Suppressor macrophage (primary cell): Measurements from ENCODE around the gene CHKB.

Source experiments
- DNase-seq, 4 experiments: peaks; one replicate each; pipeline ENCODE4 v3.0.0-alpha.2; 2020 to 2022

CHKB gene

GRCh38 chr22:50572965-50573364 is 9.7 kb downstream of the CHKB start:
- no peak for DNase-seq

GRCh38 chr22:50571264-50572175 is 11.1 kb downstream of the CHKB start:
- DNase-seq = no peak

- no peak for DNase-seq
Measured at GRCh38 chr22:50570861-50571260, 11.8 kb downstream of the CHKB start.

GRCh38 chr22:50569896-50570535 is 12.6 kb downstream of the CHKB start:
- no peak for DNase-seq

GRCh38 chr22:50569041-50569459 is 13.6 kb downstream of the CHKB start:
- DNase-seq = no peak

- no peak for DNase-seq
Measured at GRCh38 chr22:50568626-50569025, 14.0 kb downstream of the CHKB start.

- DNase-seq = no peak
Measured at GRCh38 chr22:50567721-50568252, 14.9 kb downstream of the CHKB start.

GRCh38 chr22:50564289-50564688 is 18.4 kb downstream of the CHKB start:
- DNase-seq = no peak

- DNase-seq = peak in 2 of 4 experiments; percentile 29 to 45
Measured at GRCh38 chr22:50563413-50564160, 19.1 kb downstream of the CHKB start.

GRCh38 chr22:50562523-50563412 is 19.9 kb downstream of the CHKB start, which contains the start of gene SYCE3:
Gene SYCE3, minus strand, starts transcription at chr22:50562919. Its CDS starts 6,514 bp downstream, at chr22:50556405.
- DNase-seq = peak; percentile 97 to 99 (median 98)

- DNase-seq = no peak
Measured at GRCh38 chr22:50561401-50562358, 21.0 kb downstream of the CHKB start.

GRCh38 chr22:50560034-50560433 is 22.6 kb downstream of the CHKB start:
- no peak for DNase-seq

- no peak for DNase-seq
Measured at GRCh38 chr22:50556703-50557102, 25.9 kb downstream of the CHKB start.

- DNase-seq = no peak
Measured at GRCh38 chr22:50553310-50553709, 29.3 kb downstream of the CHKB start.

GRCh38 chr22:50551160-50551752 is 31.4 kb downstream of the CHKB start:
- no peak for DNase-seq

- no peak for DNase-seq
Measured at GRCh38 chr22:50550395-50550794, 32.3 kb downstream of the CHKB start.

GRCh38 chr22:50548921-50549790 is 33.5 kb downstream of the CHKB start:
- no peak for DNase-seq

- peak in 2 of 4 experiments; percentile 32 to 42 for DNase-seq
Measured at GRCh38 chr22:50548040-50548920, 34.4 kb downstream of the CHKB start.
